Stimulated activated CD8-positive, alpha-beta memory T cell treated with anti-CD3 and anti-CD28 coated beads, Interleukin-12 subunit alpha, Interleukin-12 subunit beta, amount 100 ng/mL, for 1 hour (primary cell): Measurements from ENCODE around the gene COL4A2.

Source experiments
- DNase-seq: peaks from one replicate; pipeline ENCODE4 v3.0.0-alpha.2; 2020; ENCODE audit warnings: low read depth

COL4A2 gene

GRCh38 chr13:110306960-110307766, at the start of gene COL4A2, which contains the start of gene COL4A1:
TSS of gene COL4A2 (plus strand) at chr13:110307284. CDS start at chr13:110307904, 620 bp downstream.
TSS of gene COL4A1 (minus strand) at chr13:110307157. CDS start at chr13:110307027, 130 bp downstream.
- no peak for DNase-seq

- no peak for DNase-seq
Observed at GRCh38 chr13:110257408-110257807, 49.7 kb upstream of the COL4A2 start.

GRCh38 chr13:110258876-110259631, 48.0 kb upstream of the COL4A2 start:
- DNase-seq = no peak

GRCh38 chr13:110259651-110260050, 47.4 kb upstream of the COL4A2 start:
- no peak for DNase-seq

GRCh38 chr13:110261166-110262081, 45.7 kb upstream of the COL4A2 start:
- no peak for DNase-seq

GRCh38 chr13:110262082-110262436, 45.0 kb upstream of the COL4A2 start:
- DNase-seq = no peak

- DNase-seq = no peak
Observed at GRCh38 chr13:110262508-110263291, 44.4 kb upstream of the COL4A2 start.

GRCh38 chr13:110263404-110263803, 43.7 kb upstream of the COL4A2 start:
- no peak for DNase-seq

- DNase-seq = no peak
Observed at GRCh38 chr13:110263888-110264287, 43.2 kb upstream of the COL4A2 start.

- DNase-seq = no peak
Observed at GRCh38 chr13:110264685-110265275, 42.3 kb upstream of the COL4A2 start.

- DNase-seq = no peak
Observed at GRCh38 chr13:110265341-110265681, 41.8 kb upstream of the COL4A2 start.

GRCh38 chr13:110265682-110266430, 41.2 kb upstream of the COL4A2 start:
- DNase-seq = no peak

GRCh38 chr13:110266431-110266809, 40.7 kb upstream of the COL4A2 start:
- DNase-seq = no peak

GRCh38 chr13:110266983-110267382, 40.1 kb upstream of the COL4A2 start:
- DNase-seq = no peak

GRCh38 chr13:110268061-110268460, 39.0 kb upstream of the COL4A2 start:
- DNase-seq = no peak

GRCh38 chr13:110268576-110269185, 38.4 kb upstream of the COL4A2 start:
- no peak for DNase-seq

- DNase-seq = no peak
Observed at GRCh38 chr13:110269509-110270185, 37.4 kb upstream of the COL4A2 start.

- DNase-seq = no peak
Observed at GRCh38 chr13:110270507-110270906, 36.6 kb upstream of the COL4A2 start.

GRCh38 chr13:110271313-110271712, 35.8 kb upstream of the COL4A2 start:
- DNase-seq = no peak
